Right atrium auricular region (tissue), 2 donors: ENCODE results near the gene CD164L2. TPM values are rescaled to one million over a fixed set of nuclear protein-coding genes. Genes with fewer than 3 reads are reported as not detected.

ENCODE experiments used
- DNase-seq: peaks from one replicate; pipeline ENCODE4 v3.0.0-alpha.2; 2019; ENCODE audit warnings: low spot score
- H3K27ac ChIP-seq, 2 donors: fragments of 200-600 bp; sonication (generic); 1 replicate in 1 of 2; 2 replicates in 1 of 2; pipeline ENCODE4 v1.5.1; 2016 to 2019
- H3K27me3 ChIP-seq, 2 donors: fragments of 200-600 bp; sonication (generic); one replicate each; pipeline versions ENCODE4 v1.5.1 to v1.6.0; 2017 to 2019
- H3K36me3 ChIP-seq: fragments of 200-600 bp; sonication (generic); one replicate; pipeline ENCODE4 v1.5.1; 2016
- H3K4me1 ChIP-seq, 2 donors: fragments of 200-600 bp; sonication (generic); one replicate each; pipeline versions ENCODE4 v1.5.1 to v1.6.0; 2017 to 2019
- H3K4me3 ChIP-seq, 2 donors: fragments of 200-600 bp; sonication (generic); 1 replicate in 1 of 2; 2 replicates in 1 of 2; pipeline ENCODE4 v1.5.1; 2017 to 2019; ENCODE audit warnings: mild to moderate bottlenecking in 1 of 2, moderate library complexity in 1 of 2
- H3K9me3 ChIP-seq, 2 donors: fragments of 200-600 bp; sonication (generic); one replicate each; pipeline ENCODE4 v1.5.1; 2019
- total RNA-seq, 2 donors: library from RNA; depleted of rRNA; stranded (reverse); fragments of >200 nt; gene quantifications; one replicate each; pipeline ENCODE4 v1.1.0, GENCODE V29; 2016
- TF ChIP-seq, protein P1 (sequence below), 2 donors: fragments of 200-600 bp; sonication (generic); IDR thresholded peaks; one replicate each; pipeline ENCODE4 v1.5.1; 2019; ENCODE audit warnings: antibody characterized with exemption in 2 of 2

Gene CD164L2
- total RNA-seq, 2 donors from 2014 or later, result not detected

GRCh38 chr1:27403931-27404330, 20.8 kb upstream of the CD164L2 start:
- no peaks in the 10 kb centered on the region for H3K9me3 ChIP-seq
- H3K4me1 ChIP-seq, result peaks cover 0 to 82% of the 10 kb centered on the region in 2 donors
- no peak overlapping the region for H3K4me3 ChIP-seq
- peaks cover 26% of the 10 kb centered on the region for H3K36me3 ChIP-seq
- H3K27ac ChIP-seq, result peak overlapping the region; percentile 79 to 80
- TF ChIP-seq, protein P1, sequence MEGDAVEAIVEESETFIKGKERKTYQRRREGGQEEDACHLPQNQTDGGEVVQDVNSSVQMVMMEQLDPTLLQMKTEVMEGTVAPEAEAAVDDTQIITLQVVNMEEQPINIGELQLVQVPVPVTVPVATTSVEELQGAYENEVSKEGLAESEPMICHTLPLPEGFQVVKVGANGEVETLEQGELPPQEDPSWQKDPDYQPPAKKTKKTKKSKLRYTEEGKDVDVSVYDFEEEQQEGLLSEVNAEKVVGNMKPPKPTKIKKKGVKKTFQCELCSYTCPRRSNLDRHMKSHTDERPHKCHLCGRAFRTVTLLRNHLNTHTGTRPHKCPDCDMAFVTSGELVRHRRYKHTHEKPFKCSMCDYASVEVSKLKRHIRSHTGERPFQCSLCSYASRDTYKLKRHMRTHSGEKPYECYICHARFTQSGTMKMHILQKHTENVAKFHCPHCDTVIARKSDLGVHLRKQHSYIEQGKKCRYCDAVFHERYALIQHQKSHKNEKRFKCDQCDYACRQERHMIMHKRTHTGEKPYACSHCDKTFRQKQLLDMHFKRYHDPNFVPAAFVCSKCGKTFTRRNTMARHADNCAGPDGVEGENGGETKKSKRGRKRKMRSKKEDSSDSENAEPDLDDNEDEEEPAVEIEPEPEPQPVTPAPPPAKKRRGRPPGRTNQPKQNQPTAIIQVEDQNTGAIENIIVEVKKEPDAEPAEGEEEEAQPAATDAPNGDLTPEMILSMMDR (IDR thresholded peaks at IDR 0.05), result no peak
- no peaks in the 10 kb centered on the region for H3K27me3 ChIP-seq
- DNase-seq, result no peak

DNA sequence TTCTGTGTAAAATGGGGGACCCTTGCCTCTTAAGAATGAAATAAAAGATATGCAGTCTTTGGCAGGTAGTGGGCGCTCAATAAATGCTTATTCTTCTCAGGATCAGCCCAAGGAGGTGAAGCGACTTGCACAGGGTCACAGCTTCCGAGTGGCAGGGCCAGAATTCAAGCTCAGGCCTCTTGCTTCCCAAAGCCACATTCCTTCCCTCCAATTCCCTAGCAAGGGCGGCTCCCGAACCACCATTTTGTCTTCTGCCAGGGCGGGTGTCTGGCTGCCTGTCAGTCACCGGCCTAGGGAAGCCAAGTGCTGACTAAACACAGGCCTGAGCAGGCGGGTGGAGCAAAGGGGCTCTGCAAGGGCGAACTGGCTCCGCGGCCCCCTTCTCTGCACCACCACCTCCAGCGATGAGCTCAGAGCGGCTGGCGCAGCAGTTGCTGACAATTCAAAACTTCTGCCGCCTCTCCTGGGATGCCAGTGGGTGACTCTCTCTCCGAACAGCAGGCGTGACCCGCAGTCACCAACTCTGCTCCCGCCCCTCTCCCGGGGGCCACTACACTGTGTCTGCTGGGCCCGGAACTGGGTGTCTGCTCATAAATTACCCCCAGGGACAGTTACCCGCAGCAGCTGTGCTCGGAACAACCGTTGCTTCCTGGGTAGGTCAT, 20.1 kb upstream of the CD164L2 start:
- Histone ChIP-seq H3K4me1 (peaks cover 0 to 82% of the 10 kb centered on the region in 2 donors), H3K27ac (peak overlapping the region; percentile 79 to 80), H3K36me3 (peaks cover 18% of the 10 kb centered on the region), H3K4me3 (peak overlapping the region in 1 of 2 donors; percentile 17), H3K9me3 (no peaks in the 10 kb centered on the region), H3K27me3 (no peaks in the 10 kb centered on the region)
- TF ChIP-seq, protein P1 (IDR thresholded peaks at IDR 0.05), result no peak
- peak; percentile 90 for DNase-seq

GRCh38 chr1:27402349-27402754, 19.2 kb upstream of the CD164L2 start:
- Histone ChIP-seq H3K4me3 (no peak overlapping the region), H3K27ac (peak overlapping the region; percentile 79 to 80), H3K9me3 (no peaks in the 10 kb centered on the region), H3K4me1 (peaks cover 0 to 81% of the 10 kb centered on the region in 2 donors), H3K27me3 (no peaks in the 10 kb centered on the region), H3K36me3 (peaks cover 10% of the 10 kb centered on the region)
- TF ChIP-seq, protein P1 (IDR thresholded peaks at IDR 0.05), result peak; percentile 33 to 84
- peak; percentile 88 for DNase-seq

GRCh38 chr1:27400963-27401341, 17.8 kb upstream of the CD164L2 start:
- DNase-seq, result no peak
- Histone ChIP-seq H3K36me3 (no peaks in the 10 kb centered on the region), H3K9me3 (no peaks in the 10 kb centered on the region), H3K4me3 (no peak overlapping the region), H3K27me3 (no peaks in the 10 kb centered on the region), H3K27ac (no peak overlapping the region), H3K4me1 (peaks cover 0 to 74% of the 10 kb centered on the region in 2 donors)
- TF ChIP-seq, protein P1 (IDR thresholded peaks at IDR 0.05), result no peak

- no peak overlapping the region for H3K27ac ChIP-seq
- TF ChIP-seq, protein P1 (IDR thresholded peaks at IDR 0.05), result no peak
- DNase-seq, result no peak
Measured at GRCh38 chr1:27400082-27400962, 17.2 kb upstream of the CD164L2 start.

More at GRCh38 chr1:27400082-27400962, 17.2 kb upstream of the CD164L2 start:
- no peak overlapping the region for H3K4me3 ChIP-seq
- peaks cover 0 to 73% of the 10 kb centered on the region in 2 donors for H3K4me1 ChIP-seq
- H3K9me3 ChIP-seq, result no peaks in the 10 kb centered on the region
- no peaks in the 10 kb centered on the region for H3K27me3 ChIP-seq
- no peaks in the 10 kb centered on the region for H3K36me3 ChIP-seq
